Body of pancreas (tissue), 4 donors: ENCODE measurements around the gene ADIPOR2.

ENCODE experiments used
- POLR2A ChIP-seq, 3 donors: fragments of 450-650 bp; IDR thresholded peaks; one replicate each; pipeline ENCODE4 v1.6.1; 2016; ENCODE audit warnings: antibody characterized with exemption in 3 of 3, mild to moderate bottlenecking in 2 of 3
- TF ChIP-seq, protein P1 (sequence below), 7 experiments: fragments of 450-650 bp in 4 of 7; fragments of 200-600 bp in 3 of 7; sonication (generic) in 3 of 7; IDR thresholded peaks; one replicate each; pipeline ENCODE4 v1.5.1; 2016 to 2019; ENCODE audit warnings: antibody characterized with exemption in 7 of 7

DNA sequence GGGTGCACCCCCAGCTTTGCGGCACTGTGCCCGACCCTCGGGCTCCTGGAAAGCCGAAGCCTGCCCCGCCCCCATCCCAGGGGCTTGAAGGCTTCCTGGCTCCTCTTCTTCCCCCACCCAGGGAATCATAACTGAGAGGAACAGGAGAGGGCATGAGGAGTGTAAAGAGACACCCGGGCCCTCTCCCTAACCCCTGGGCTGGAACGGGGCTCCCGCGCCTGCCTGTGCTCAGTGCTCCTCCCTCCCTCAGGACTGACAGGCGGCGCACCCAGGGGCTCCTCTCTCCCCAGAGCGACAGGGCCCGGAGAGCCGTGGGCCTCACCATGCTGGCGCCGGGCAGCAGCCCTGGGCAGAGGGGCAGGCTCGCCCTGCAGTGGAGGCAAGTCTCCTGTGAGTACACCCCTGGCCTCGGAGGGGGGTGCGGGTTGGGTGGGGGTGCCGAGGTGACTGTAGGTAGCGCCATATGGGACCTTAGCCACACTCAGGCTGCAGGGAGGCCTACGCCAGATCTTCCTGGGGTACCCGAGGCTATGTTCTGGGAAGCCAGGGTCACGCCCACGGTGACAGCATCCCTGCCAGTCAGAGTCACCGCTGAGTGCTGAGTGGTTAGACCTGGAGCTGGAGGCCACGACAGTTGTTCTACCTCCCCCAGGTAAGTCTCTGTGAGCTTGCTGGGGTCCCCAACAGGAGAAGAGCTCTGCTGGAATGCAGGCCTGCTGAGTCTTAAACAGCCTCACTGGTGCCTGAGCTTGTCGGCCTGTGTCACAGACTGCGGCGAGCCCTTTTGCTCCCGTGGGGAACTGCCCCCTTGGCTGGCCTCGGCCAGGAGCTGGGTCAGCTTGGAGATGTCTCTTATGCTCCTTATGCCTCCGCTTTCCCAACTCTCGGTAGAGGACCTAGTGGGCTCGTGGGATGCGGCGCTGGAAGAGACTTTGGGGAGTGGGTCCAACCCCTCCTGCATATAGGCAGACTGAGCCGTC lies 137.2 kb downstream of the ADIPOR2 start:
- TF ChIP-seq, protein P1, sequence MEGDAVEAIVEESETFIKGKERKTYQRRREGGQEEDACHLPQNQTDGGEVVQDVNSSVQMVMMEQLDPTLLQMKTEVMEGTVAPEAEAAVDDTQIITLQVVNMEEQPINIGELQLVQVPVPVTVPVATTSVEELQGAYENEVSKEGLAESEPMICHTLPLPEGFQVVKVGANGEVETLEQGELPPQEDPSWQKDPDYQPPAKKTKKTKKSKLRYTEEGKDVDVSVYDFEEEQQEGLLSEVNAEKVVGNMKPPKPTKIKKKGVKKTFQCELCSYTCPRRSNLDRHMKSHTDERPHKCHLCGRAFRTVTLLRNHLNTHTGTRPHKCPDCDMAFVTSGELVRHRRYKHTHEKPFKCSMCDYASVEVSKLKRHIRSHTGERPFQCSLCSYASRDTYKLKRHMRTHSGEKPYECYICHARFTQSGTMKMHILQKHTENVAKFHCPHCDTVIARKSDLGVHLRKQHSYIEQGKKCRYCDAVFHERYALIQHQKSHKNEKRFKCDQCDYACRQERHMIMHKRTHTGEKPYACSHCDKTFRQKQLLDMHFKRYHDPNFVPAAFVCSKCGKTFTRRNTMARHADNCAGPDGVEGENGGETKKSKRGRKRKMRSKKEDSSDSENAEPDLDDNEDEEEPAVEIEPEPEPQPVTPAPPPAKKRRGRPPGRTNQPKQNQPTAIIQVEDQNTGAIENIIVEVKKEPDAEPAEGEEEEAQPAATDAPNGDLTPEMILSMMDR (IDR thresholded peaks at IDR 0.05) = no peak
- TF ChIP-seq POLR2A (IDR thresholded peaks at IDR 0.05) = no peak
